Stimulated activated CD4-positive, alpha-beta T cell treated with anti-CD3 and anti-CD28 coated beads, Interleukin-15, amount 100 ng/mL, for 48 hours (primary cell): ENCODE results near the gene CR1.
"Not testable (repeated sequence)": the region's sequence is repeated elsewhere in the genome, so short reads cannot be mapped to it uniquely, and the experiment has no call there.

Experiments
- DNase-seq, 2 donors: peaks; one replicate each; pipeline ENCODE4 v3.0.0-alpha.2; 2020; ENCODE audit warnings: low read depth in 2 of 2

Gene CR1

GRCh38 chr1:207495801-207496792 lies at the start of gene CR1:
Gene CR1, plus strand, starts transcription at chr1:207496157. Its CDS starts 111 bp downstream, at chr1:207496268.
- peak in 1 of 2 donors; percentile 6 for DNase-seq

- DNase-seq = no peak
These were observed 42.3 kb upstream of the CR1 start for GRCh38 chr1:207453710-207454045.

- DNase-seq = peak; percentile 36 to 55
These were observed 41.7 kb upstream of the CR1 start, which contains the start of gene CR2 for GRCh38 chr1:207454046-207454964. Gene CR2, plus strand, starts transcription at chr1:207454328. Its CDS starts 91 bp downstream, at chr1:207454419.

- DNase-seq = no peak
These were observed 40.7 kb upstream of the CR1 start for GRCh38 chr1:207455183-207455754.

- no peak for DNase-seq
These were observed 37.5 kb upstream of the CR1 start for GRCh38 chr1:207458414-207458813.

- no peak for DNase-seq
These were observed 36.9 kb upstream of the CR1 start for GRCh38 chr1:207459008-207459407.

GRCh38 chr1:207461649-207462048 lies 34.3 kb upstream of the CR1 start:
- no peak for DNase-seq

GRCh38 chr1:207462535-207462934 lies 33.4 kb upstream of the CR1 start:
- no peak for DNase-seq

- DNase-seq = no peak
These were observed 32.9 kb upstream of the CR1 start for GRCh38 chr1:207463021-207463420.

- DNase-seq = no peak
These were observed 32.4 kb upstream of the CR1 start for GRCh38 chr1:207463571-207463970.

GRCh38 chr1:207470927-207471326 lies 25.0 kb upstream of the CR1 start:
- DNase-seq = no peak

- no peak for DNase-seq
These were observed 21.7 kb upstream of the CR1 start for GRCh38 chr1:207474210-207474609.

GRCh38 chr1:207486198-207486597 lies 9.8 kb upstream of the CR1 start:
- no peak for DNase-seq

GRCh38 chr1:207487636-207488035 lies 8.3 kb upstream of the CR1 start:
- no peak for DNase-seq

GRCh38 chr1:207493212-207493611 lies 2.7 kb upstream of the CR1 start:
- DNase-seq = no peak

- DNase-seq = no peak
These were observed 1.8 kb upstream of the CR1 start for GRCh38 chr1:207494171-207494570.

GRCh38 chr1:207495281-207495680 lies 676 bp upstream of the CR1 start:
- not testable (repeated sequence) for DNase-seq

- no peak for DNase-seq
These were observed 2.0 kb downstream of the CR1 start for GRCh38 chr1:207497941-207498340.

- peak; percentile 18 to 49 for DNase-seq
These were observed 3.6 kb downstream of the CR1 start for GRCh38 chr1:207499573-207499972.

- DNase-seq = no peak
These were observed 4.3 kb downstream of the CR1 start for GRCh38 chr1:207500306-207500705.

GRCh38 chr1:207501071-207501470 lies 5.1 kb downstream of the CR1 start:
- DNase-seq = no peak

GRCh38 chr1:207502726-207503125 lies 6.8 kb downstream of the CR1 start:
- DNase-seq = no peak
